ENCODE results near the gene SUGP1. TPM values are rescaled to one million over a fixed set of nuclear protein-coding genes. Genes with fewer than 3 reads are reported as not detected.

SUGP1 gene
- total and polyA plus RNA-seq, 4 donors: 11.2 to 18.9 (median 14.8) TPM

- Histone ChIP-seq H3K27me3 (ENCODE audit: control insufficient read depth in 4 of 4, insufficient read depth in 4 of 4, low read length in 3 of 4) (no peaks in the 10 kb centered on the region), H3K9me3 (ENCODE audit: control insufficient read depth in 4 of 4, low read length in 3 of 4) (no peaks in the 10 kb centered on the region), H3K4me1 (ENCODE audit: control insufficient read depth in 4 of 4, insufficient read depth in 4 of 4, low read length in 3 of 4) (no peaks in the 10 kb centered on the region), H3K36me3 (ENCODE audit: control insufficient read depth in 4 of 4, insufficient read depth in 3 of 4, low read depth in 1 of 4, low read length in 3 of 4) (peaks cover 12 to 60% (median 30%) of the 10 kb centered on the region in 4 donors), H3K27ac (ENCODE audit: low read depth in 1 of 2, low read length in 2 of 2) (no peak overlapping the region), H3K4me3 (ENCODE audit: low read depth in 1 of 3, low read length in 3 of 3) (no peak overlapping the region), H3K9ac (ENCODE audit: low read depth in 1 of 2, low read length in 2 of 2) (no peak overlapping the region)
- 91% methylated on average over 16 of the region's 16 CpGs for WGBS
- DNase-seq (ENCODE audit: low spot score): no peak
- no peak for TF ChIP-seq FOXA2 (IDR thresholded peaks at IDR 0.05)
- TF ChIP-seq FOXA1 (IDR thresholded peaks at IDR 0.05): no peak
- TF ChIP-seq SP1 (IDR thresholded peaks at IDR 0.05): no peak
- TF ChIP-seq ZBTB33 (IDR thresholded peaks at IDR 0.05): no peak
- TF ChIP-seq HNF4G (IDR thresholded peaks at IDR 0.05): no peak
- no peak for TF ChIP-seq ATF3 (IDR thresholded peaks at IDR 0.05)
These were observed 15.3 kb upstream of the SUGP1 start for GRCh38 chr19:19335408-19336158.

- Histone ChIP-seq H3K27ac (ENCODE audit: low read depth in 1 of 2, low read length in 2 of 2) (no peak overlapping the region), H3K9ac (ENCODE audit: low read depth in 1 of 2, low read length in 2 of 2) (no peak overlapping the region), H3K9me3 (ENCODE audit: control insufficient read depth in 4 of 4, low read length in 3 of 4) (no peaks in the 10 kb centered on the region), H3K36me3 (ENCODE audit: control insufficient read depth in 4 of 4, insufficient read depth in 3 of 4, low read depth in 1 of 4, low read length in 3 of 4) (peaks cover 15 to 59% (median 30%) of the 10 kb centered on the region in 4 donors), H3K27me3 (ENCODE audit: control insufficient read depth in 4 of 4, insufficient read depth in 4 of 4, low read length in 3 of 4) (no peaks in the 10 kb centered on the region), H3K4me3 (ENCODE audit: low read depth in 1 of 3, low read length in 3 of 3) (no peak overlapping the region), H3K4me1 (ENCODE audit: control insufficient read depth in 4 of 4, insufficient read depth in 4 of 4, low read length in 3 of 4) (no peaks in the 10 kb centered on the region)
- TF ChIP-seq HNF4G (IDR thresholded peaks at IDR 0.05): no peak
- TF ChIP-seq CTCF (IDR thresholded peaks at IDR 0.05; ENCODE audit: low read depth, low read length, missing input control): no peak
- no peak for TF ChIP-seq EGR1 (IDR thresholded peaks at IDR 0.05; ENCODE audit: low read depth in 2 of 2)
- no peak for TF ChIP-seq FOXA1 (IDR thresholded peaks at IDR 0.05)
- no peak for TF ChIP-seq REST (IDR thresholded peaks at IDR 0.05)
- TF ChIP-seq TAF1 (conservative IDR thresholded peaks at IDR 0.05): no peak
- TF ChIP-seq HNF4A (conservative IDR thresholded peaks at IDR 0.05): no peak
- no peak for TF ChIP-seq GABPA (IDR thresholded peaks at IDR 0.05 in 1 of 2, conservative IDR thresholded peaks at IDR 0.05 in 1 of 2)
- TF ChIP-seq MAX (IDR thresholded peaks at IDR 0.05): no peak
- no peak for TF ChIP-seq RXRA (IDR thresholded peaks at IDR 0.05)
- TF ChIP-seq ATF3 (IDR thresholded peaks at IDR 0.05): no peak
- TF ChIP-seq JUND (IDR thresholded peaks at IDR 0.05): no peak
- TF ChIP-seq YY1 (IDR thresholded peaks at IDR 0.05): no peak
- no peak for DNase-seq (ENCODE audit: low spot score)
- WGBS: 86% methylated on average over 3 of the region's 3 CpGs
These were observed 14.7 kb upstream of the SUGP1 start for GRCh38 chr19:19334989-19335344.
